Measurements from ENCODE around the gene TMOD4. TPM values are rescaled to one million over a fixed set of nuclear protein-coding genes. Genes with fewer than 3 reads are reported as not detected.

Gene TMOD4
- under 1 TPM in 2 of 6 donors, not detected in 4; 0.57 to 0.88 TPM for total RNA-seq

DNA sequence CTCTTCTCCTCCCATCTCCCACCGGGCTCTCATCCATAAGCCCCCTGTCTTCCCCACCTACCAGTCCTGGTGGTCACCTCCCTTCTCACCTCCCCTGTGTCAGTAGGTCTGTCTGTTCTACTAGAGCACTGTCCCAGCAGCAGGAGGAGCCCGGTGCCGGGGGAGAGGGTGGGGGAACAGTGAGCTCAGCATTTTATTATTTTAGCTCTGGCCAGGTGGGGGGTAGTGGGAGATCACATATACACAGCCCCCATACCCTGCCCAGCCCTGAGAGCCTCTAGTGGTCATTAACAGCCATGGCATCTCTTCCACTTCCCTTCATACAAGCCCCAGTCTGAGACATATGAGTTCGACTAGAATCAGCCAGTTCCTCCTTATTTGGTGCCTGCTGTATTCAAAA lies at the start of gene TMOD4:
TMOD4 (minus strand) TSS at position 119 of the 400 bp plus-strand sequence. CDS start 1,106 bp downstream, outside the sequence.
- H3K36me3 ChIP-seq, result peaks cover 21 to 86% (median 66%) of the 10 kb centered on the region in 4 donors
- peak in 1 of 2 donors; percentile 74 for ATAC-seq (ENCODE audit: low FRiP score in 2 of 2)
- 60 to 71% methylated on average over 4 of the region's 4 CpGs for WGBS, 2 donors
- H3K27me3 ChIP-seq, result no peaks in the 10 kb centered on the region
- no peak within 1 kb of the TSS for H3K27ac ChIP-seq
- H3K9me3 ChIP-seq, result no peaks in the 10 kb centered on the region
- TF ChIP-seq EP300 (IDR thresholded peaks at IDR 0.05) (no peak), POLR2AphosphoS5 (IDR thresholded peaks at IDR 0.05) (no peak), POLR2A (IDR thresholded peaks at IDR 0.05) (no peak)
- TF ChIP-seq, protein P1, sequence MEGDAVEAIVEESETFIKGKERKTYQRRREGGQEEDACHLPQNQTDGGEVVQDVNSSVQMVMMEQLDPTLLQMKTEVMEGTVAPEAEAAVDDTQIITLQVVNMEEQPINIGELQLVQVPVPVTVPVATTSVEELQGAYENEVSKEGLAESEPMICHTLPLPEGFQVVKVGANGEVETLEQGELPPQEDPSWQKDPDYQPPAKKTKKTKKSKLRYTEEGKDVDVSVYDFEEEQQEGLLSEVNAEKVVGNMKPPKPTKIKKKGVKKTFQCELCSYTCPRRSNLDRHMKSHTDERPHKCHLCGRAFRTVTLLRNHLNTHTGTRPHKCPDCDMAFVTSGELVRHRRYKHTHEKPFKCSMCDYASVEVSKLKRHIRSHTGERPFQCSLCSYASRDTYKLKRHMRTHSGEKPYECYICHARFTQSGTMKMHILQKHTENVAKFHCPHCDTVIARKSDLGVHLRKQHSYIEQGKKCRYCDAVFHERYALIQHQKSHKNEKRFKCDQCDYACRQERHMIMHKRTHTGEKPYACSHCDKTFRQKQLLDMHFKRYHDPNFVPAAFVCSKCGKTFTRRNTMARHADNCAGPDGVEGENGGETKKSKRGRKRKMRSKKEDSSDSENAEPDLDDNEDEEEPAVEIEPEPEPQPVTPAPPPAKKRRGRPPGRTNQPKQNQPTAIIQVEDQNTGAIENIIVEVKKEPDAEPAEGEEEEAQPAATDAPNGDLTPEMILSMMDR (IDR thresholded peaks at IDR 0.05), result peak in 3 of 6 experiments; percentile 26 to 28 (median 26)
- no peak within 1 kb of the TSS for H3K4me3 ChIP-seq
- no peak for DNase-seq
- H3K4me1 ChIP-seq, result no peaks in the 10 kb centered on the region

DNA sequence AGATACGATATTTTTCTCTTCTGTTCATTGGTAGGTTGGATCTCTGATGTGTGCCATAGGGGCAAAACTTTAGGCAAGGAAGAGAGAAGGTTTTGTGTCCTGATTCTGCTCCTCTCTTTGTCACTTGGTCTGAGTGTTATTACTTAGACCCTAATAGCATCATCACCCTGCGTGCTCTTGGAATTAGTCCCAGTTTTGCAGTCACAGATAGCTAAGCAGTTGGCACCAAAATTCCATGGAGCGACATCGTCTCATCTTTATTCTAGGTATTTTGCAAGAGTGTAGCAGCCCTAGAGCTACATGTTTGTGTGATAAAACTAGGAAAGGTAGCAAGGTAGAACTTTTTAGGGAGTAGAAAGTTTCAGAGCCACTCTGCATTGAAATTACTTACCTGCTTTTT lies 46.3 kb upstream of the TMOD4 start:
- DNase-seq (no peak), ATAC-seq (ENCODE audit: low FRiP score in 2 of 2) (no peak)
- TF ChIP-seq EP300 (IDR thresholded peaks at IDR 0.05) (no peak), POLR2A (IDR thresholded peaks at IDR 0.05) (no peak), POLR2AphosphoS5 (IDR thresholded peaks at IDR 0.05) (no peak)
- TF ChIP-seq, protein P1 (IDR thresholded peaks at IDR 0.05), result no peak
- peaks cover 0 to 5% (median 2%) of the 10 kb centered on the region in 4 donors for H3K4me1 ChIP-seq
- no peak overlapping the region for H3K4me3 ChIP-seq
- WGBS, 2 donors, result 87 to 92% methylated on average over 4 of the region's 4 CpGs
- no peak overlapping the region for H3K27ac ChIP-seq
- no peaks in the 10 kb centered on the region for H3K9me3 ChIP-seq
- H3K36me3 ChIP-seq, result peaks cover 0 to 36% (median 9%) of the 10 kb centered on the region in 4 donors
- H3K27me3 ChIP-seq, result no peaks in the 10 kb centered on the region

DNA sequence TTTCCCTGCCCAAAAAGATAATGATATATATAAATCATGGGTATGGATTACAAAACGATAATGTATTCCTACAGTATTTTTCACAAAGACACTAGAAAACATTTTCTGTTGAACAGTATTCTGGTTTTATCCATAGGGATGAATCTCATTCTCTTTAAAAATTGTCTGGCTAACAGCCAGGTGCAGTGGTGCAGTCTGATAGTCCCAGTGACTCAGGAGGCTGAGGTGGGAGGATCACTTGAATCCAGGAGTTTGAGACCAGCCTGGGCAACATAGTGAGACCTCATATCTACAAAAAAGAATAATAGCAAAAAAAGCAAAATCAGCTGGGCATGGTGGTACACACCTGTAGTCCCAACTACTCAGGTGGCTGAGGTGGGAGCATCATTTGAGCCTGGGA lies 45.8 kb upstream of the TMOD4 start:
- Histone ChIP-seq H3K4me1 (peaks cover 0 to 5% (median 3%) of the 10 kb centered on the region in 4 donors), H3K9me3 (no peaks in the 10 kb centered on the region), H3K4me3 (no peak overlapping the region), H3K27me3 (no peaks in the 10 kb centered on the region), H3K27ac (no peak overlapping the region), H3K36me3 (peaks cover 0 to 31% (median 8%) of the 10 kb centered on the region in 4 donors)
- TF ChIP-seq POLR2A (IDR thresholded peaks at IDR 0.05) (no peak), EP300 (IDR thresholded peaks at IDR 0.05) (no peak), POLR2AphosphoS5 (IDR thresholded peaks at IDR 0.05) (no peak)
- TF ChIP-seq, protein P1 (IDR thresholded peaks at IDR 0.05), result no peak
- WGBS, 2 donors, result 87 to 96% methylated on average over 1 of the region's 1 CpG
- no peak for DNase-seq
- ATAC-seq (ENCODE audit: low FRiP score in 2 of 2), result no peak

- 28 to 31% methylated on average over 2 of the region's 2 CpGs for WGBS, 2 donors
- TF ChIP-seq POLR2A (IDR thresholded peaks at IDR 0.05) (no peak), EP300 (IDR thresholded peaks at IDR 0.05) (no peak), POLR2AphosphoS5 (IDR thresholded peaks at IDR 0.05) (no peak)
- TF ChIP-seq, protein P1 (IDR thresholded peaks at IDR 0.05), result no peak
Observed at GRCh38 chr1:151213560-151213959, 37.8 kb upstream of the TMOD4 start.

More at GRCh38 chr1:151213560-151213959, 37.8 kb upstream of the TMOD4 start:
- Histone ChIP-seq H3K4me1 (peaks cover 0 to 6% (median 2%) of the 10 kb centered on the region in 4 donors), H3K27me3 (no peaks in the 10 kb centered on the region), H3K4me3 (no peak overlapping the region), H3K9me3 (no peaks in the 10 kb centered on the region), H3K27ac (no peak overlapping the region), H3K36me3 (peaks cover 0 to 32% (median 20%) of the 10 kb centered on the region in 4 donors)
- ATAC-seq (ENCODE audit: low FRiP score in 2 of 2), result no peak
- DNase-seq, result no peak
